Measurements from ENCODE around the gene OR4C16.

OR4C16 gene

GRCh38 chr11:55571828-55572227 is at the start of gene OR4C16:
Gene OR4C16, plus strand, starts transcription at chr11:55572128. Its CDS starts 0 bp downstream, at chr11:55572128.
- H3K4me3 ChIP-seq (replicated peaks; ENCODE audit: low read depth, low read length), result no peak within 1 kb of the TSS
- no peak for DNase-seq (ENCODE audit: low read depth)
- TF ChIP-seq, protein P1, sequence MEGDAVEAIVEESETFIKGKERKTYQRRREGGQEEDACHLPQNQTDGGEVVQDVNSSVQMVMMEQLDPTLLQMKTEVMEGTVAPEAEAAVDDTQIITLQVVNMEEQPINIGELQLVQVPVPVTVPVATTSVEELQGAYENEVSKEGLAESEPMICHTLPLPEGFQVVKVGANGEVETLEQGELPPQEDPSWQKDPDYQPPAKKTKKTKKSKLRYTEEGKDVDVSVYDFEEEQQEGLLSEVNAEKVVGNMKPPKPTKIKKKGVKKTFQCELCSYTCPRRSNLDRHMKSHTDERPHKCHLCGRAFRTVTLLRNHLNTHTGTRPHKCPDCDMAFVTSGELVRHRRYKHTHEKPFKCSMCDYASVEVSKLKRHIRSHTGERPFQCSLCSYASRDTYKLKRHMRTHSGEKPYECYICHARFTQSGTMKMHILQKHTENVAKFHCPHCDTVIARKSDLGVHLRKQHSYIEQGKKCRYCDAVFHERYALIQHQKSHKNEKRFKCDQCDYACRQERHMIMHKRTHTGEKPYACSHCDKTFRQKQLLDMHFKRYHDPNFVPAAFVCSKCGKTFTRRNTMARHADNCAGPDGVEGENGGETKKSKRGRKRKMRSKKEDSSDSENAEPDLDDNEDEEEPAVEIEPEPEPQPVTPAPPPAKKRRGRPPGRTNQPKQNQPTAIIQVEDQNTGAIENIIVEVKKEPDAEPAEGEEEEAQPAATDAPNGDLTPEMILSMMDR (IDR thresholded peaks at IDR 0.05; ENCODE audit: low read length, missing control alignments), result no peak

DNA sequence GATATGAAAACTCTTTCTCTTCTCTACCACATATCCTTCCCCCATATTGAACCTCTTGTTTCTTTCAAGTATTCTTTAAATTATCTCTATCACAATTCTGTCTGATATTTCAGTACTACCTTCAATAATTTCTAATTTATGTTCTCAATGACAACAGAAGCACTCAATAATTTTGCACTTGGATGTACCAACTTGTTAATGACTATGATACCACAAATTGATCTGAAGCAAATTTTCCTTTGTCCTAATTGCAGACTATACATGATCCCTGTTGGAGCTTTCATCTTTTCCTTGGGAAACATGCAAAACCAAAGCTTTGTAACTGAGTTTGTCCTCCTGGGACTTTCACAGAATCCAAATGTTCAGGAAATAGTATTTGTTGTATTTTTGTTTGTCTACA is 17.8 kb upstream of the OR4C16 start, which contains the start of gene OR4C15:
Gene OR4C15 (plus strand): TSS at position 301 of the 400 bp plus-strand sequence. CDS start 0 bp downstream, at position 301.
- H3K4me3 ChIP-seq (replicated peaks; ENCODE audit: low read depth, low read length), result no peak within 1 kb of the TSS
- TF ChIP-seq, protein P1 (IDR thresholded peaks at IDR 0.05; ENCODE audit: low read length, missing control alignments), result no peak
- no peak for DNase-seq (ENCODE audit: low read depth)

DNA sequence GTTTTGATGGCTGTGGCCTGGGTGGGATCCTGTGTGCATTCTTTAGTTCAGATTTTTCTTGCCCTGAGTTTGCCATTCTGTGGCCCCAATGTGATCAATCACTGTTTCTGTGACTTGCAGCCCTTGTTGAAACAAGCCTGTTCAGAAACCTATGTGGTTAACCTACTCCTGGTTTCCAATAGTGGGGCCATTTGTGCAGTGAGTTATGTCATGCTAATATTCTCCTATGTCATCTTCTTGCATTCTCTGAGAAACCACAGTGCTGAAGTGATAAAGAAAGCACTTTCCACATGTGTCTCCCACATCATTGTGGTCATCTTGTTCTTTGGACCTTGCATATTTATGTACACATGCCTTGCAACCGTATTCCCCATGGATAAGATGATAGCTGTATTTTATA is 620 bp downstream of the OR4C16 start:
- H3K4me3 ChIP-seq (replicated peaks; ENCODE audit: low read depth, low read length), result no peak overlapping the region
- no peak for DNase-seq (ENCODE audit: low read depth)
- TF ChIP-seq, protein P1 (IDR thresholded peaks at IDR 0.05; ENCODE audit: low read length, missing control alignments), result no peak

- no peak for DNase-seq (ENCODE audit: low read depth)
- TF ChIP-seq, protein P1 (IDR thresholded peaks at IDR 0.05; ENCODE audit: low read length, missing control alignments), result no peak
Measured at GRCh38 chr11:55607545-55607944, 35.6 kb downstream of the OR4C16 start, which contains the start of gene OR4C11. Gene OR4C11, minus strand, starts transcription at chr11:55607645. Its CDS starts 3,272 bp downstream, at chr11:55604373.

More at GRCh38 chr11:55607545-55607944, 35.6 kb downstream of the OR4C16 start, which contains the start of gene OR4C11:
- no peak within 1 kb of the TSS for H3K4me3 ChIP-seq (replicated peaks; ENCODE audit: low read depth, low read length)
